ENCODE results near the gene UBE2U. TPM values are rescaled to one million over a fixed set of nuclear protein-coding genes. Genes with fewer than 3 reads are reported as not detected.

The UBE2U gene
- total and polyA plus RNA-seq, 10 of the 15 experiments (the other 5 are each of a cell fraction or from before 2014, with no cell fraction given) = not detected

DNA sequence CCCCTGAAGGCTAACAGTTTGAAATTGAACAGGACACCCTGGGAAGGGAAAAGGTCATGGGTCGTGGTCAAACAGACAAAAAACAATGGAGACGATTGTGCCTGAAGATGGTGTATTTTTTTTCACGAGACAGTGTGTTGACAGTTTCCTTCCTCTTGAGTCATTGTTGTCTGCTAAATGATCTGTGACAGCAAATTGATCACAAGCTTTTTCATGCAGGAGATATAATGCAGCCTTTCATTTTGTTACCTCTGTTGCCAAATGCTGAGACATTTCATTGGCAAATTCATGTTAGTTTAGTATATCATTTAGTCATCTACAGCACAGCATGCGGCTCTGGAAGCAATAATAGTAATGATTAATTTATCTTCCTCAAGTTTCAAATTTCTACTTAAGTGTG lies 27.7 kb downstream of the UBE2U start (continued):
- TF ChIP-seq, protein P1, sequence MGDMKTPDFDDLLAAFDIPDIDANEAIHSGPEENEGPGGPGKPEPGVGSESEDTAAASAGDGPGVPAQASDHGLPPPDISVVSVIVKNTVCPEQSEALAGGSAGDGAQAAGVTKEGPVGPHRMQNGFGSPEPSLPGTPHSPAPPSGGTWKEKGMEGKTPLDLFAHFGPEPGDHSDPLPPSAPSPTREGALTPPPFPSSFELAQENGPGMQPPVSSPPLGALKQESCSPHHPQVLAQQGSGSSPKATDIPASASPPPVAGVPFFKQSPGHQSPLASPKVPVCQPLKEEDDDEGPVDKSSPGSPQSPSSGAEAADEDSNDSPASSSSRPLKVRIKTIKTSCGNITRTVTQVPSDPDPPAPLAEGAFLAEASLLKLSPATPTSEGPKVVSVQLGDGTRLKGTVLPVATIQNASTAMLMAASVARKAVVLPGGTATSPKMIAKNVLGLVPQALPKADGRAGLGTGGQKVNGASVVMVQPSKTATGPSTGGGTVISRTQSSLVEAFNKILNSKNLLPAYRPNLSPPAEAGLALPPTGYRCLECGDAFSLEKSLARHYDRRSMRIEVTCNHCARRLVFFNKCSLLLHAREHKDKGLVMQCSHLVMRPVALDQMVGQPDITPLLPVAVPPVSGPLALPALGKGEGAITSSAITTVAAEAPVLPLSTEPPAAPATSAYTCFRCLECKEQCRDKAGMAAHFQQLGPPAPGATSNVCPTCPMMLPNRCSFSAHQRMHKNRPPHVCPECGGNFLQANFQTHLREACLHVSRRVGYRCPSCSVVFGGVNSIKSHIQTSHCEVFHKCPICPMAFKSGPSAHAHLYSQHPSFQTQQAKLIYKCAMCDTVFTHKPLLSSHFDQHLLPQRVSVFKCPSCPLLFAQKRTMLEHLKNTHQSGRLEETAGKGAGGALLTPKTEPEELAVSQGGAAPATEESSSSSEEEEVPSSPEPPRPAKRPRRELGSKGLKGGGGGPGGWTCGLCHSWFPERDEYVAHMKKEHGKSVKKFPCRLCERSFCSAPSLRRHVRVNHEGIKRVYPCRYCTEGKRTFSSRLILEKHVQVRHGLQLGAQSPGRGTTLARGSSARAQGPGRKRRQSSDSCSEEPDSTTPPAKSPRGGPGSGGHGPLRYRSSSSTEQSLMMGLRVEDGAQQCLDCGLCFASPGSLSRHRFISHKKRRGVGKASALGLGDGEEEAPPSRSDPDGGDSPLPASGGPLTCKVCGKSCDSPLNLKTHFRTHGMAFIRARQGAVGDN (IDR thresholded peaks at IDR 0.05) = 0 out of 2 replicates have a peak, but pooled peaks have one; percentile 22
- no peak for TF ChIP-seq FOXM1 (IDR thresholded peaks at IDR 0.05; ENCODE audit: low read depth, low read length)
- TF ChIP-seq, protein P2, sequence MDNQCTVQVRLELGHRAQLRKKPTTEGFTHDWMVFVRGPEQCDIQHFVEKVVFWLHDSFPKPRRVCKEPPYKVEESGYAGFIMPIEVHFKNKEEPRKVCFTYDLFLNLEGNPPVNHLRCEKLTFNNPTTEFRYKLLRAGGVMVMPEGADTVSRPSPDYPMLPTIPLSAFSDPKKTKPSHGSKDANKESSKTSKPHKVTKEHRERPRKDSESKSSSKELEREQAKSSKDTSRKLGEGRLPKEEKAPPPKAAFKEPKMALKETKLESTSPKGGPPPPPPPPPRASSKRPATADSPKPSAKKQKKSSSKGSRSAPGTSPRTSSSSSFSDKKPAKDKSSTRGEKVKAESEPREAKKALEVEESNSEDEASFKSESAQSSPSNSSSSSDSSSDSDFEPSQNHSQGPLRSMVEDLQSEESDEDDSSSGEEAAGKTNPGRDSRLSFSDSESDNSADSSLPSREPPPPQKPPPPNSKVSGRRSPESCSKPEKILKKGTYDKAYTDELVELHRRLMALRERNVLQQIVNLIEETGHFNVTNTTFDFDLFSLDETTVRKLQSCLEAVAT (IDR thresholded peaks at IDR 0.05) = no peak
- TF ChIP-seq MEF2A (IDR thresholded peaks at IDR 0.05; ENCODE audit: insufficient read depth, low read depth, low read length) = no peak
- peak; percentile 37; the same call in 1 of the 2 replicates for TF ChIP-seq NR2F1 (conservative IDR thresholded peaks at IDR 0.05)
- TF ChIP-seq POLR2A (IDR thresholded peaks at IDR 0.05; ENCODE audit: low read depth, low read length) = no peak
- 0 out of 2 replicates have a peak, but pooled peaks have one; percentile 17 for TF ChIP-seq IKZF1 (conservative IDR thresholded peaks at IDR 0.05)
- TF ChIP-seq ZNF274 (IDR thresholded peaks at IDR 0.05; ENCODE audit: insufficient read depth, insufficient read length) = no peak
- TF ChIP-seq, protein P3, sequence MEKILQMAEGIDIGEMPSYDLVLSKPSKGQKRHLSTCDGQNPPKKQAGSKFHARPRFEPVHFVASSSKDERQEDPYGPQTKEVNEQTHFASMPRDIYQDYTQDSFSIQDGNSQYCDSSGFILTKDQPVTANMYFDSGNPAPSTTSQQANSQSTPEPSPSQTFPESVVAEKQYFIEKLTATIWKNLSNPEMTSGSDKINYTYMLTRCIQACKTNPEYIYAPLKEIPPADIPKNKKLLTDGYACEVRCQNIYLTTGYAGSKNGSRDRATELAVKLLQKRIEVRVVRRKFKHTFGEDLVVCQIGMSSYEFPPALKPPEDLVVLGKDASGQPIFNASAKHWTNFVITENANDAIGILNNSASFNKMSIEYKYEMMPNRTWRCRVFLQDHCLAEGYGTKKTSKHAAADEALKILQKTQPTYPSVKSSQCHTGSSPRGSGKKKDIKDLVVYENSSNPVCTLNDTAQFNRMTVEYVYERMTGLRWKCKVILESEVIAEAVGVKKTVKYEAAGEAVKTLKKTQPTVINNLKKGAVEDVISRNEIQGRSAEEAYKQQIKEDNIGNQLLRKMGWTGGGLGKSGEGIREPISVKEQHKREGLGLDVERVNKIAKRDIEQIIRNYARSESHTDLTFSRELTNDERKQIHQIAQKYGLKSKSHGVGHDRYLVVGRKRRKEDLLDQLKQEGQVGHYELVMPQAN (conservative IDR thresholded peaks at IDR 0.05) = no peak
- no peak for TF ChIP-seq YY1 (IDR thresholded peaks at IDR 0.05; ENCODE audit: low read depth, low read length)
- TF ChIP-seq ZNF24 (IDR thresholded peaks at IDR 0.05) = peak; percentile 75

All from GM12878 (cell line).